GM21526 (cell line): ENCODE measurements around the gene HOXA6.

Source experiments
- ATAC-seq: cut with Tn5 transposase; IDR thresholded peaks from one replicate; pipeline ENCODE4 v1.9.1; 2021; ENCODE audit warnings: moderate library complexity; ENCODE audit not compliant: unreplicated experiment, low FRiP score

HOXA6 gene

DNA sequence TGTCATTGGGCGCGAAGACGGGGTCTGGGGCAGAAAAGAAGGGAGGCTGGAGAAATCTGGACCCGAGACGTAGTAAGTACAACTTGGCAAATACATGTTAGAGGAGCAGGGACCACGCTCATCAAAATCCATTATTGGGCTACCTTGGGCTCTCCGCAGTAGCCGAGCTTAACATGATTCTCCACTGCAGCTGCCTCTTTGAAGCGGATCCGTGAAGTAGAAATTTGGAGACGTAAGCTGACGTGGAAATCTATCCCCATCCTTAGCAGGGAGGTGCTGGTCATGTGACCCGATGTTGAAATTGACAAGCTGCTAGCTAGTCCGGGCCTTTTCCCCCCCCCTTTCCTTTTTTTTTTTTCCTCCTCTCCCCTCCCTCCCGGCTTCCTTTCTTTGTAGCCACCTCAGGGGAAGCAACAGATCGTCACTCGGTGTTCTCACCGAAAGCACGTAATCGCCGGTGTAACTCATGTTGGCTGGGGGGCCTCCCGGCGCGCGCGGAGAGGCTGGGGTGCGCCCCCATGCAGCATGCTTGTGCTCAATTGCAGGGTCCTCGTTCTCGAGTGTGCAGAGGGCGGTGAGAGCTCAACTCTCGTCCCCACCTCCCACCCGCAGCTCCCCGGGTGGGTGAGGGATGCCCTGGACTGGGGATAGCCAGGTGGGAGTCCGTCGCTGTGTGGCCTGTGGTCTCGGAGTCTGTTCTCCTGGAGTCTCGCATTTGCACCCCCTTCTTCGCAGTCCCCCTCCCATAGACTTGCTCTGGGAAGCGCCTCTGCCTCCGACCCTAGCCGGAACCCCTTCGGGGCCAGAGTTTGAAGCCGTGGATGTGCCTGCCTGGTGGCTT is 37.7 kb upstream of the HOXA6 start, which contains the start of gene HOXA11:
Gene HOXA11, minus strand, starts transcription at position 220 of the 841 bp plus-strand sequence. Its CDS starts 88 bp downstream, at position 132.
- no peak for ATAC-seq

DNA sequence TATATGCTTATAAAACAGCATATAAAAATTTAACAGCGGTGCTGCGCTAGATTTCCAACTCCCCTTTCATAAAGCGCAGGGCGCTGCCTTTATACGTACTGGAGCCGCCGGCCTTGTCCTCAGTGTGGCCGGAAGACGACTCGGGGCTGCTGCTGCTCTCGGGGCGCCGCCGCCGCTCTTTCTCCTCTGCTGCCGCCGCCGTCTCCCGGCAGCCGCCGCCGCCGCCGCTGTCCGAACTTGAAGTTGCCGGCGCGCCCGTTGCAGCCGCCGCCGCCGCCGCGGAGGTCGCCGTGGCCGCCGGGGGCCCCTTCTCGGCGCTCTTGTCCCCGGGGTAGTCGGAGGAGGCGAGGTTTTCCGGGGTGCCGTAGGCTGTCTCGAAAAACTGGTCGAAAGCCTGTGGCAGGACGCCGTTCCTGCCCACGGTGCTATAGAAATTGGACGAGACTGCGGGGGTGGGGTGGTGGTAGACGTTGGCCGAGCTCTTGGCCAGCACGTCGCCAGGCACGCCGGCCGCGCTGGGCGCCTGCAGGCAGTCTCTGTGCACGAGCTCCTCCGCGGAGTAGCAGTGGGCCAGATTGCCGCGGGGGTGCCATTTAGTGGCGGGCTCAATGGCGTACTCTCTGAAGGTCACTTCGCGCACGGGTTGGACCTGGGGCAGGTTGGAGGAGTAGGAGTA is 36.9 kb upstream of the HOXA6 start:
- ATAC-seq = no peak

DNA sequence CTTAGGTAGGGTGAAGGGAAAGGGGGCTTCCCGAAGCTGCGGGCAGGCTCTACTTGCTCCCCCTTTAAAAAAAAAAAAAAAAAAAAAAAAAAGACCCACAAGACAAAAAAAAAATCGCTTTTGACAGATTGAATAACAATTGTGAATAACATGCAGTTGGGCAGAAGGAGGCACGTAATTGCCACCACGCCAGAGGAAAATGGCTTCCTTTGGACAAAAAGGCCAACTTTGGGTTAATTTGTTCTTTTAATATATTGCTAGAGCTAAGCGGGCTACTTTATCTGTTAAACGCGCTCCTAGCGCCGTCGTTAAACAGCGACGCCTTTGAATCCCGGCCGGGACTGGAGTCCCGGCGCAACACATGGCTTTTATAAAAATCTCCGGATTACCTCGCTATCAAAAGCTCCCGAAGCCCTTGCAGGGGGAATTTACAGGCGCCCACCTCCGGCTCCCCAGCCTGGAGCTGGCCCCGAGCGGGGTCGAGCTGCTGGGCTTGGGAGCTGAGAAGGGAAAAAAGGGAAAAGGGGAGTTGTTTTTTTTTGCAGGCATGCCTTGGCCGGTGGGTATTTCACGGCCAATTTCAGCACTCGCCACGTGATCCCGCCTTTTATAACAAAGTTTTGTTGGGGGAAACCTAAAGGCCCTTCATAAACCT is 36.2 kb upstream of the HOXA6 start:
- ATAC-seq = no peak

DNA sequence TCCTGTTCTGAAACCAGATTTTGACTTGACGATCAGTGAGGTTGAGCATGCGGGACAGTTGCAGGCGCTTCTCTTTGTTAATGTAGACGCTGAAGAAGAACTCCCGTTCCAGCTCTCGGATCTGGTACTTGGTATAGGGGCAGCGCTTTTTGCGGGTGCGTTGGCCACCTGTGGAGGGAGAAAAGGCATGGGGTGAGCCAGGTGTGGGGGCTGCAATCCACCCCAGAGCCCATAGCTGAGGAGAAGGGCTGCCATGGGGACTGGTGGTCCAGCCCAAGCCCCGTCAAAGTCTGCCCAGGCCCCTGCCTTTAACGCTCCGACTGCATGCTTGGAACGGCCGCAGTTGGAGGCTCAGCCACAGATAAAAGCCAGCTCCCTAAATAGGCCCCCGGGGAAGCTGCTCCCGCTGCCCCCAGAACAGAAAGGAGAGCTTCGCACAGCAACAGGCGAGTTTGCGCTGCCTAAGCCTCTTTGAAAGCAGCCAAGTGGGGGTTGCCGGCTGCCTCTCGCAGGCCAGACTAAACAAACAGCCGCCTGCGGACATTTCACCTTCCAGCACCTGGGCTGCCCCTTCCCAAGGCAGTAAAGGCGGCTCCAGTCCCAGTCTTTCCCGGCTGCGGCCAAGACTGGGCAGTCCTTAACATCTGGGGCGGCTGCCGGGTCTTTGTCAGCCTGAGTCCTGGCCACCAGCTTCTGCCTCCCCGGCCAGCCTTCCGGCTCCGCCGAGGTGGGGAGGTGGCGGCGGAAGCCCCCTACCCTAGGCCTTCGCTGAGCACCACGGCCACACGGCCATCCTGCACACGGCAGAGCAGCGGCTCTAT is 35.5 kb upstream of the HOXA6 start:
- no peak for ATAC-seq

DNA sequence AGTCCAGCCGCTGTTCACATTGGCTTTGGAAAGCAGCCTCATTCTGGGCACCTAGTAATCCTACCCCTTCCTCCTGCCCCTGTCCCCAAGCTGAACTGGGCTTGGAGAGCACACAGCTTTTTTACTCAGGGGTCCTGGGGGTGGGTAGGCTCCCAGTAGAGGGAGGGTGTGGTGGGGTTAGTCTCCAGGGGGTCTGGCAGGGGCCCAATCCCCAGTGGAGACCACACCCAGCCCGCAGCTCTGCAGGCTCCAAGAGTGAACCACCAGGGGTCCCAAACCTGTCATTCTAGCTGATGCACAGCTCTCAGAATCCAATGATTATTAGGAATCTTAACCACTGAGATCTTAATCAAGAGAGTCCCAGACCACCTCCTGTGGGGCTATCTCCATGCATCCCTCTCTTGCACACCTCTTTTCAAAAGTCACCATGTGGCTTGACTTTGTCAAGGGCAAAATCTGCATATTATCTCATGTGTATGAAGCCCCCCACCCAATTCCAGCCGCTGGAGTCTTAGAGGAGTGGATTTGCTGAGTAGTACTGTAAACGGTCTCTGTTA is 34.8 kb upstream of the HOXA6 start:
- ATAC-seq = no peak

DNA sequence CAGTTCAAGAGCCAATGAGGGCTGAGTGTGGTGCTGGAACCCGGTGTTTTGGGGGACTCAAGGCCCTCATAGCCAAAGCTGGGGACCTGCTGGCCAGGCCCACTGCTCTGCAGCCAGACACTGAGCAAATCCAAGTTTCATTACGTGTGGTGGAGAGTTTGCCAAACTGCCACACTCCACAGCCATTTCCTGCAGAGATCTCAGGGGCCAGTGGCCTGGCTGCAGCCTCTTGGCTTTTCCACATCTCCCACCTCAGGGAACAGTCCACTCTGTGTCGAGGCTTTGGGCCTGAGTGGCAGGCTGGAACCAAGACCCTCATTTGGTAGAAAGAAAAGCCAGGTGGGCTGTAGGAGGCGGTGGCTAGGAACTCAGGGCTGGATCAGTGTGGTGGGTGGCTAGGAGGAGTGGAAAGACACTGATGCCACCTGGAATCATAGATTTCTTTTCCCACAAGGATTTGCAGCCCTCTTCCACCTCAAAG is 34.3 kb upstream of the HOXA6 start:
- no peak for ATAC-seq

DNA sequence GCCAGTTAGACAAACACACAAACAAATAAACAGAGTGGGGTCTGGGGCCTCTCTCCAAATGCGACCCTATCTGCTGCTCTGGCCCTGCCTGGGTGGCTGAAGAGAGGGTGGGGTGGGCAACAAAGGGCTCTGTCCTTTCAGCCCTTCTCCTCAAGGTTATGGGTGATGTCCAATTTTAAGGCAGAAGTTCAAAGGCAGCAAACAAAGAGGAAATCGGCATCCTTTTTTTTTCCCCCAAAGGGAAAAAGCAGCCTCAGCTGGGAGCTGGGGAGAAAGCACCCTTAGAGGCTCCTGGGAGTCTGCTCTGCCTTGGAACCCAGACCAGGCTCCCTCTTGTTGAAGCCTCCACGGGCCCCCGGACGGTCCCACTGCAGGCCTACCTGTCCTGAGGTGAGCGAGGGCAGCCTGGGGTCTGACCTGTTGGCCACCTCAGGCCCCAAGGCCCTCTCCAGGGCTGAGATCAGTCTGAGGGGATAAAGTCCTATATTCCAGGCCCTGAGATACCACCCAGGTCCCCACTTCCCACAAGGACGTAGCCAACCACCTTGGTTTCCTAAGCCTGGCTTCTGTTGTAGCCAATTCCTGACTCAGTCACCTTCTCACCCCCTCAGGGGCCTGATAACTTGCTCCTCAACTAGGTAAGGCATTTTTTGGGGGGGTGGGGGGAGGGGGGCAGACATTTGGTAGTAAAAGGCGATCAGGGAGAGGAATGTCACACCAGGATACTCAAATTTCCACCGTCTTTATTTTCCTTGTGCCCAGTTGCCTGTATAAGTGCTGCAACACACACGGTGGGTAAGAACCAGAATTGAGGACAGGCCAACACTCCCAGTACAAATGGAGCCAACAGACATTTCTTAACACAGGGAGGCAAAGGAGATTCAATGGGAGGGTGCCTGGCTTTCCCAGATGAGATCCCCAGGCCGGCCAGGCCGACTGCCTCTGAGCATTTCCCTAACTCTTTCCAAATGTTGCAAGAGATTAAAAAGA is 33.2 kb upstream of the HOXA6 start:
- no peak for ATAC-seq

DNA sequence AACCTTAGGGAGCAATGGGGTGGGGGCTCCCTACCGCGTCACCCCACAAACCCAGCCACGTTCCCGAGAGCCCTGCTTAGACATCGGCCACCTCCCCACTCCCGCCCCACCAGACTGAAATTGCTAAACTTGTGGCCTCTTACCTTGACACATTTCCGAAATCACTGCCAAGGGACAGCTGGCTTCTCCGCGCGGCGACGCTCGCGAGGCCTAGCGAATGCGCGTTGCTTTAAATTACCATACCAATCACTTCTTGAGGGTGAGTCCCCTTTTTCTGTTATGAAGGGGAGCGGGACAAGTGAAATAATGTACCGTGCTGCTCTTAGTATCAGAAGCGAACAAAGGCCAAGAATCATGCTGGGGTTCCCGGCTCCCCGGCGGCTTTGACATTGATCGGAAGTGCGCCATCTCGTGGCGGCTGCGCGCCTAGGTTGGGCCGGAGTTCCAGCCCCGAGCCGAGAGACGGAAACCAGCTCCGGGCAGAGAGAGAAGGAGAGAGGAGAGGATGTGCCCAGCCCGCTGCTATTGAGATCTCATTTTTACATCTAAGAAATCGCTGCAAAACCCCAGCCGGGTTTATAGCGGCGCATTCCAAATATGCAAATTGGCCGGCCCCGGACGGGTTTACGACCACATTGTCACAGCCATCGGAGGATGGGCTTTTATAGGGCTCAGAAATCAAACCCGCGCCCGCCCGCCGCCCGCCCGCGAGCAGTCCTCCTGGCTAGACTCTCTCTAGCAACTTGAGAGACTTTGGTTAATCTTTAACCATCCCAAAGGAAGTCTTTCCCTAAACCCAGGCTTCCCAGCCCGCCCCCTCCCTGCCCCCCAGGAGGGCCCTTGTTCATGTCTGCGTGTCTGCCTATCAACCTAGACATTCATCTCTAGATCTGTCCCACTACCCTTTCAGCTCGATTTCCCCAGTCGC is 32.2 kb upstream of the HOXA6 start:
- no peak for ATAC-seq

DNA sequence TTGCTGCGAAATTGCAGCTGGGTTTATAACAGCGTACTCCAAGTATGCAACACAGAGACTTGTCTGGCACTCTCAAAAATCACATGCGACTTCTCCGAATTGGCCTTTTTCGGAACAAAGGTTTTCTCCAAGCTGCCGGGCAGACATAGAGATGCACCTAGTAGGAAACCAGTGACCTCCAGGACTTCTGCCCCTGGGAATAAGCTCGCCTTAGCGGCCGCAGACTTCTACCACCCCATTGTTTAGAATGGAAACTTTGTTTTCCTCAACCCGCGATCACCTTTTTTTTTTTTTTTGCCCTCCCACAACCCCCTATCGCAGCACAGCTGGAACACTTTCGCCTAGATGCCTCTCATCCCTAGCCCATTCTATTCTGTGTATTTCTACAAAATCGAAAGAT is 31.5 kb upstream of the HOXA6 start:
- no peak for ATAC-seq

DNA sequence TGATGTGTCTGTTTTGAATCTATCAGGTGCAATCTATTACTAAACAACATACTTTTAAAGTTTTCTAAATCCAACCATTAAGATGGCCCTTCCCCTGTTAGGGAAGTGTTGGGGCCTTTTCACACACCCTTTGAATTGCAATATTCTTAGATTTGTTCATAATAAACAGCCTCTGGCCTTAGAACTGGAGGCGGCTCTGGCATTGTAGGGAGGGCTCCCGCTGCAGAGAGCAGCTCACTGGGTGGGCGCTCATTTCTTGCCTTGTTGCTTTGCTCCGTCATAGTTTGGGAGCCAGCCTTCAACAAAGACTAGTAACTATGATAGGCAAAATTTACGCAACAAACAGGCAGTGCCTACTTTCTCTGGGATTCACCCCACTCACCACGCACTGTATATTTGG is 30.8 kb upstream of the HOXA6 start:
- ATAC-seq = no peak

DNA sequence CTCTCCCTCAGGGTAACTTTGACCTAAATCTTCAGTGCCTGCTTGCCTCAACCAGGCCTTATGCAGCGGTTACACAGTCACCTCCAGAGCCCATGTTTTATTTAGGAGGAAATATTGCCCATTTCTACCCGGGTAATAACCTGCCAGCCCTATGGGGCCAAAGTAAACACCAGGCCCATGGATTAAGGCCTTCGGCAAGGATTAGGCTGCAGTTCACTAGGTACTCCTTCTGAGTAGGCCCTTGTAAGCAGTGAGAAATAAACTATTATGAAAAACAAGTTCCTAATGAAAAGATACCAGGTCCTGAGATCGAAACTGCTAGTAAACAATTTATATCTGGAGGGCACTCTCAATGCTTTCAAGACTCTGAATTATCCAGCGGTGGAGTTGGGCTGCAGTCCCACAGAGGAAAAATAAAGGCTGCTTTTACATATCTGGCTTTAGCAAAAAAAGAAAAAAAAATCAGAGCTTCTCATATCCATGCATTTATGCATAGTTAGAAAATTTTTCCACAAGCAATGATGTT is 30.3 kb upstream of the HOXA6 start:
- ATAC-seq = no peak

DNA sequence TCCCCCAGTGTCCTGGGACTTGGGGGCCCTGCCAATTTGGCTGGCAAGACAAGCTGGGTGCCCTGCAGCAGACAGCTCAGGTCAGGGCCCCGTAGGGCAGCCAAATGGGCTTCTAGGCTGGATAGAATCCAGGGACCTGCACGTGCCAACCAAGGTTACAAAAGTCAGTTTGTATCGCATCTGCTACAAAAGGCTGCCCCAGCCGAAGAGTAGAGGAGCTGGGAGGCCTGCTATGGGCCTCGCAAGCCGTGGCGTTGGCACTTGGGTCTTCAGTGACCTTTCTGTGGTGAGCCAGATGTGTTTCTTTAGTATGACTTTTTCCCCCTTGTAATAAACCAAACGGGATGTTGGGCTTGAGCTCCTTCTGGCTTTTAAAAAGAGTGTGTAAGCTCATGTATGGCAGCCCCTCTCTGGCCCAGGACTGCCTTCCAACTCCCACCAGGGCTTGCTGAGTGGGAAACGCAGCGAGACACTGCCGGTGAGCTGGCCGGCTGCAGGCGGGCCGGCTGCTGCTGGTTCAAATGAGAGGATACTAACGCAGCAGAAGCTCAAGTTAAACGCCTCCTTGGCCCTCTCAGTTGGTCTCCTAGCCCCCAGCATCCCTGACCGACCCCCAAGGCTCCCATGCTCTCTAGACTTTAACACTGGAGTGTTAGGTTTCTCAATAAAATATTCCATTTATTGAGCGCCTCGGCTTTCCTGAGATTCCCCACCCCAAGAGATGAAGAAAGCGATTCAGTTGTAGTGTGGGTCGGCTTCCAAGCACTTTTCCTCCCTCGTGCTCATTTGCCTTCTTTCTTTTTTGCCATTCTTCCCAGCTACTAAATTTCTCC is 29.6 kb upstream of the HOXA6 start:
- ATAC-seq = no peak

DNA sequence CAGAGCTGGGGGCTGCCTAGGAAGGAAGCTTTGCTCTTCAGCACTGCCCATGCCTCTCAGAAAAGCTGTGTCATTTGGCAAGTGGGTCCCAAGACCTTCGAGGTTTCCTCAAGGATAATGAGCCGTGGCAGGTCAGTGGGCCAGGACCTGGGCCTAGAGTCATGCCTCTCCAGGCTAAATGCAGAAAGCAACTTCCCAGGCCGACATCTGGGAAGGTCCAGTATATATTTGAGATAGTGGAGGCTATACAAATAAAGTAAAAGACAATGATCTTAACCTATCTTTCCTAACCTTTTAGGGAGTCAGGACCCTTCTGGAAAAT is 28.9 kb upstream of the HOXA6 start:
- no peak for ATAC-seq

DNA sequence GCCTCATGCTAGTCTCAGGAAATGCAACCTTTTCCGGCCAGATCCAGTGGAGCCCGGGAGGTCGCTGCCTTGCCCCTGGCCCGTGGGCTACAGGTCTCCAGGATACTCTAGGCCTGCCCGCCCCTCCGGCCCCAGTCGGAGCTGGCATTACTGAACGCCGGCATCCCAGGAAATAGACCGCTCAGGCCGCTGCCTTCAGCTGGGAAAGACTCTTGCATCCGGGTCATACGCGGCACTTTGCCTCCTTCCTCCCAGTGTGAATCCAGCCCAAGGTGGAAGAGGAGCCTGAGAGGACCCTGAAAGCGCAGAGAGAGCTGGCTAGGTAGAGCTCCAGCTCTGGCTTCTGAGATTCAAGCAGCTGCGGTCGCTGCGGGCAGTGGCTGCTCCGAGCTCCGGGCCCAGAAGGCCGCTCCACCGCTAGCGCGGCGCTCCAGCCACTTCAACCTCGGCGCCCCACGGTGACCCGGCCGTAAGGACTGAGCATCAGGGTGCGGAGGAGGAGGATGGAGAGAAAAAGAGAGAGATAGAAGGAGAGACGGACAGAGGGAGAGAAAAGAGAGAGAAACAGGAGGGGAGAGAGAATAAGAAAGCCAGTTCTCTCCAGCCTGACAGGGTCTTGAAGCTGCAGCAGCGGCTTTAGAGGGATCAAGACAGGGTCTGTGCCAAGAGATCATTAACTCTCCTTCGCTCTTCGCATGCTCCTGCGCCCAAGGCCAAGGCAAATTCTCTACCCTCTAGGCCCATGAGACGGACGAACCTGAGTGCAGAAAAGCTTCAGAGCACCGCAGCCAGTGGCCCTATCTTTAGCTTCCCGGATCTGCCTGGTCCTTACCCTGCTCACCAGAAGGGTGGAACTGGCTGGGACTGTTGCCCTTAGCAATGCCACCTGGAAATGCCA is 28.3 kb upstream of the HOXA6 start:
- ATAC-seq = no peak

DNA sequence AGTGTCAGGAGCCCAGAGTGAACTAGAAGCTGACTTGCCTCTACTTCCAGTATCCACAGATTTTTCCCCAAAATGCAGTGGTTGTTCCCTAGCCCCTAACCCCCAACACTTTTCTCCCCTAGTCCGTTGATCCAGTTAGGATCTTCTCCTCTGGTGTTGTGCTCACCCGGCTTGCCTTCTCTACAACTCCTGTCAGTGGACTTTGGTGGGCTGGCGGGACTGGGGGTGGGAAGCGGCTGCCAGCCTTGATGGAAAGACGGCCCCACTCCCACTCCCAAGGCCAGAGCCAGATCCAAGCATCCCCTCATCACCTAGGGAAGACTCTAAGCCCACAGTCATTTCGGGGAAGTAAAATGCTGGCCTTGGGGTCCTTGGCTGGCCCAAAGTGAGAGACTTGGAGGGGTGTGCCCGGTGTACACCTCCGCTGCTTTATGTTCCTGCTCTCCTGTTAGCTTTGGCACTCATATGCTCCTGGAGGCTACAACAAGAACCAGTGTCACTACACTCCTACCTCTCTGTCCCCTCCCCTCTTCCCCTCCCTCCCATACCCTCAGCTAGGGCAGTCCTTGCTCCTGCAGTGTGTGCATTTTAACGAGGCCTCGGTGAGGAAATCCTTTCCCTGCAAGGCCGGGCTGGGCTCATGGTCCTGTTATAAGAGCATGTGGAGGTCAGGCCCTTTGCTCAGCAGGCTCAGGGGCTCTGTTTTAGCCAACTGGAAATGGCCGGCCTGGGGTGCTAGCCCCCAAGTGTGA is 27.5 kb upstream of the HOXA6 start:
- no peak for ATAC-seq
